DOHH2 (cell line): ENCODE measurements around the gene ZFPM1.

Source experiments
- H3F3A ChIP-seq: fragments of 200-600 bp; sonication (generic), shearing (Covaris generic); 2 replicates; pipeline ENCODE4 v1.6.0; 2016; ENCODE audit warnings: antibody characterized with exemption, mild to moderate bottlenecking; ENCODE audit not compliant: control insufficient read depth, insufficient read depth
- H3K27ac ChIP-seq: fragments of 200-600 bp; sonication (generic); 2 replicates; pipeline ENCODE4 v1.5.1; 2014; ENCODE audit warnings: low read depth, mild to moderate bottlenecking, low read length, moderate library complexity
- H3K27me3 ChIP-seq: fragments of 200-600 bp; sonication (generic); 2 replicates; pipeline ENCODE4 v1.6.1; 2014; ENCODE audit warnings: mild to moderate bottlenecking, low read length, mixed read lengths; ENCODE audit not compliant: control insufficient read depth
- H3K36me3 ChIP-seq: fragments of 200-600 bp; sonication (generic); 2 replicates; pipeline ENCODE4 v1.6.1; 2014; ENCODE audit warnings: mild to moderate bottlenecking, low read length, moderate library complexity, mixed read lengths; ENCODE audit not compliant: control insufficient read depth
- H3K4me1 ChIP-seq: fragments of 200-600 bp; sonication (generic); 2 replicates; pipeline ENCODE4 v1.6.1; 2014; ENCODE audit warnings: mild to moderate bottlenecking, low read length, mixed read lengths; ENCODE audit not compliant: control insufficient read depth
- H3K4me2 ChIP-seq: fragments of 200-600 bp; sonication (generic); 2 replicates; pipeline ENCODE4 v1.6.0; 2014; ENCODE audit warnings: mild to moderate bottlenecking, low read length, moderate library complexity
- H3K4me3 ChIP-seq: fragments of 200-600 bp; sonication (generic); 2 replicates; pipeline ENCODE4 v1.5.1; 2014; ENCODE audit warnings: mild to moderate bottlenecking, low read length, mixed read lengths
- H3K79me2 ChIP-seq: fragments of 200-600 bp; sonication (generic); 2 replicates; pipeline ENCODE4 v1.6.1; 2014; ENCODE audit warnings: mild to moderate bottlenecking, low read length, mixed read lengths; ENCODE audit not compliant: control insufficient read depth
- H3K9me2 ChIP-seq: fragments of 200-600 bp; sonication (generic); replicated peaks from 2 replicates; pipeline ENCODE4 v1.6.1; 2014; ENCODE audit warnings: mild to moderate bottlenecking, low read length, mixed read lengths; ENCODE audit not compliant: control insufficient read depth
- H3K9me3 ChIP-seq: fragments of 200-600 bp; sonication (generic); 2 replicates; pipeline ENCODE4 v1.6.1; 2014; ENCODE audit warnings: antibody characterized with exemption, low read length, mixed read lengths; ENCODE audit not compliant: control insufficient read depth, insufficient read depth
- H4K20me1 ChIP-seq: fragments of 200-600 bp; sonication (generic); 2 replicates; pipeline ENCODE4 v1.6.0; 2014; ENCODE audit warnings: low read depth, mild to moderate bottlenecking, antibody characterized with exemption, low read length, moderate library complexity; ENCODE audit not compliant: control insufficient read depth, insufficient read depth
- CTCF ChIP-seq: fragments of 200-600 bp; sonication (generic); IDR thresholded peaks from one replicate; pipeline ENCODE4 v1.5.1; 2014; ENCODE audit warnings: antibody characterized with exemption, mild to moderate bottlenecking, low read depth, low read length; ENCODE audit not compliant: poor library complexity, severe bottlenecking
- EZH2phosphoT487 ChIP-seq: fragments of 200-600 bp; sonication (generic); IDR thresholded peaks from 2 replicates; pipeline ENCODE4 v1.6.1; 2017; ENCODE audit warnings: borderline replicate concordance, mild to moderate bottlenecking, antibody characterized with exemption, low read length, moderate library complexity, mixed read lengths

The ZFPM1 gene

GRCh38 chr16:88514070-88514469 is 61.0 kb downstream of the ZFPM1 start:
- no peak for TF ChIP-seq CTCF
- TF ChIP-seq EZH2phosphoT487 = no peak
- H4K20me1 ChIP-seq = no peaks in the 10 kb centered on the region
- H3K27me3 ChIP-seq = no peaks in the 10 kb centered on the region
- H3F3A ChIP-seq = no peaks in the 10 kb centered on the region
- H3K79me2 ChIP-seq = no peaks in the 10 kb centered on the region
- no peak overlapping the region for H3K4me2 ChIP-seq
- H3K9me2 ChIP-seq = no peaks in the 10 kb centered on the region
- no peaks in the 10 kb centered on the region for H3K9me3 ChIP-seq
- H3K36me3 ChIP-seq = no peaks in the 10 kb centered on the region
- H3K27ac ChIP-seq = no peak overlapping the region
- H3K4me1 ChIP-seq = no peaks in the 10 kb centered on the region
- no peak overlapping the region for H3K4me3 ChIP-seq

DNA sequence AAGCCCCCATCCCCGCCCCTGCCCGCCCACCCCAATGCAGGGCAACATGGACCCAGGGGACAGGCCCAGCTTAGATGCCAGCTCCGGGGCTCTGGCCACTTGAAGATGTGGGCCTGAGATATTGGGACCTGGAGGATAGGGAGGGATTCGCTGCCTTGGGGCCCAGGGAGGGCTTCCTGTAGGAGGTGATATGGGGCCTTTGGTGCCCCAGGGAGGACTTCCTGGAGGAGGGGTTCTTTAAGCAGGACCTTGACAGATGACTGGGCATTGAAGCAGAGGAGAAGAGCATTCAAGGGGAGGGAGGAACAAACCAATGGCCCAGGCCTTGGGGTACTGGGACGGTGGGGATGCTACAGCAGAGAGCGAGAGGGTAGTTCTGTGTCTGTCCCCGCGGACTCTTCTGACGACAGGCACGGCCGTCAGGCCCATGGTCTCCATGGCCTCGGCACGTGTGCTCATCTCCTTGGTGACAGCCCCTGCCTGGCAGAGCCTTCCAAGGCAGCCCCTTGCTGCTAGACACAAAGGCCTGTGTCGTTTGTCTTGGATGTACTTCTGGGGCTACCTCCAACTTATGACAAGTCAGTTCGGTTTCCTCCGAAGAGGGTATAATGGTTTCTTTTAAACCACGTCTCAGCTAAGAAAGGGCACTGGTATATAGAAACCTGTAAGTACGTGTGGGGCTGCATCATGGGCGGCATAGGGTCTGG is 61.6 kb downstream of the ZFPM1 start:
- H3K27me3 ChIP-seq = no peaks in the 10 kb centered on the region
- H3K4me3 ChIP-seq = no peak overlapping the region
- H3K9me3 ChIP-seq = no peaks in the 10 kb centered on the region
- no peak overlapping the region for H3K4me2 ChIP-seq
- H3K27ac ChIP-seq = no peak overlapping the region
- no peaks in the 10 kb centered on the region for H4K20me1 ChIP-seq
- no peak for TF ChIP-seq CTCF
- no peak for TF ChIP-seq EZH2phosphoT487
- no peaks in the 10 kb centered on the region for H3F3A ChIP-seq
- no peaks in the 10 kb centered on the region for H3K4me1 ChIP-seq
- H3K79me2 ChIP-seq = no peaks in the 10 kb centered on the region
- no peaks in the 10 kb centered on the region for H3K9me2 ChIP-seq
- no peaks in the 10 kb centered on the region for H3K36me3 ChIP-seq

GRCh38 chr16:88515371-88515770 is 62.3 kb downstream of the ZFPM1 start:
- no peaks in the 10 kb centered on the region for H3K9me3 ChIP-seq
- no peak for TF ChIP-seq EZH2phosphoT487
- no peaks in the 10 kb centered on the region for H3K27me3 ChIP-seq
- no peaks in the 10 kb centered on the region for H3F3A ChIP-seq
- no peaks in the 10 kb centered on the region for H3K36me3 ChIP-seq
- no peaks in the 10 kb centered on the region for H3K4me1 ChIP-seq
- no peak overlapping the region for H3K4me3 ChIP-seq
- no peaks in the 10 kb centered on the region for H3K79me2 ChIP-seq
- H3K4me2 ChIP-seq = no peak overlapping the region
- H3K27ac ChIP-seq = no peak overlapping the region
- H4K20me1 ChIP-seq = no peaks in the 10 kb centered on the region
- no peaks in the 10 kb centered on the region for H3K9me2 ChIP-seq

DNA sequence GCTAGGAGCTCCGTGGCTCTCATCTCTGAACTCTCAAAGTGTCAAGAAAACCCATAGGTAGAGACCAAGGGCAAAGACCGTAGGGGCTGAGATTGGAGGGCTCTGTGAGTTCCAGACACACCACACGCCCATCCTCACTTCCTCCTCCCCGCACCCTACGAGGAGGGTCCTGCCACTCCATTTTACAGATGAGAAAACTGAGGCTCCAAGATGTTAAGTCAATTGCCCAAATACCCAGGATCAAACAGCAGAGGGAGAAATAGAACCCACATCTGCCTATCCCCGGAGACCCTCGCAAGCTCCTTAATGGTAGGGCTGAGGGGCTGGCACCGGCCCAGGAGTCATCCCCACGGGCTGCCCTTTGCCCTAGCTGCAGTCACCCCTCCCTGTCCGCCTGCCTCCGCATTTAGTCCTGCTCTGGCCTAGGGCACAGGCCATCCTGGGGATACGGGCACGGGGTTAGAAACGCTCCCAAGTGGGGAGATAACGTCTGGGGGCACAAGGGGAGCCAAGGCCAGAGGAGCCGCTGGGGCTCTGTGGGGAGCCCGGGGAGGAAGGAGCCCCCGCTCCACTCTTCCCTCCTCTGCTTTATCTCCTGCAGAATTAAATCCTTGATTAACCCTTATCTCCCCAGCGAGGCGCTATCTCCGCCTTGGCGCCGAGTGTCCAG is 63.0 kb downstream of the ZFPM1 start:
- TF ChIP-seq CTCF = no peak
- no peak for TF ChIP-seq EZH2phosphoT487
- Histone ChIP-seq H3K4me1 (no peaks in the 10 kb centered on the region), H3F3A (no peaks in the 10 kb centered on the region), H3K9me2 (no peaks in the 10 kb centered on the region), H3K79me2 (no peaks in the 10 kb centered on the region), H3K4me3 (no peak overlapping the region), H3K27me3 (no peaks in the 10 kb centered on the region), H3K9me3 (no peaks in the 10 kb centered on the region), H3K36me3 (no peaks in the 10 kb centered on the region), H3K27ac (no peak overlapping the region), H3K4me2 (no peak overlapping the region), H4K20me1 (no peaks in the 10 kb centered on the region)
